ENCODE results near the gene GFOD1.
A peak's percentile ranks its signal among the peaks of the same experiment; 100 is the strongest.
"Not testable (repeated sequence)": the region's sequence is repeated elsewhere in the genome, so short reads cannot be mapped to it uniquely, and the experiment has no call there.

Gene GFOD1

GRCh38 chr6:13511141-13511571 lies 23.8 kb upstream of the GFOD1 start:
- not testable (repeated sequence) for DNase-seq

DNA sequence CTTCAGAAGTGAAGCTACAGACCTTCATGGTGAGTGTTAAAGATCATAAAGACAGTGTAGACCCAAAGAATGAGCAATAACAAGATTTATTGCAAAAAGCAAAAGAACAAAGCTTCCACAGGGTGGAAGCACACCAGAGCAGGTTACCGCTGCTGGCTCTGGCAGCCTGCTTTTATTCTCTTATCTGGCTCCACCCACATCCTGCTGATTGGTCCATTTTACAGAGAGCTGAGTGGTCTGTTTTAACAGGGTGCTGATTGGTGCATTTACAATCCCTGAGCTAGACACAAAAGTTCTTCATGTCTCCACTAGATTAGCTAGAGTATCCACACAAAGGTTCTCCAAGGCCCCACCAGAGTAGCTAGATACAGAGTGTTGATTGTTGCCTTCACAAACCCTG lies 23.0 kb upstream of the GFOD1 start:
- DNase-seq, result not testable (repeated sequence)

DNA sequence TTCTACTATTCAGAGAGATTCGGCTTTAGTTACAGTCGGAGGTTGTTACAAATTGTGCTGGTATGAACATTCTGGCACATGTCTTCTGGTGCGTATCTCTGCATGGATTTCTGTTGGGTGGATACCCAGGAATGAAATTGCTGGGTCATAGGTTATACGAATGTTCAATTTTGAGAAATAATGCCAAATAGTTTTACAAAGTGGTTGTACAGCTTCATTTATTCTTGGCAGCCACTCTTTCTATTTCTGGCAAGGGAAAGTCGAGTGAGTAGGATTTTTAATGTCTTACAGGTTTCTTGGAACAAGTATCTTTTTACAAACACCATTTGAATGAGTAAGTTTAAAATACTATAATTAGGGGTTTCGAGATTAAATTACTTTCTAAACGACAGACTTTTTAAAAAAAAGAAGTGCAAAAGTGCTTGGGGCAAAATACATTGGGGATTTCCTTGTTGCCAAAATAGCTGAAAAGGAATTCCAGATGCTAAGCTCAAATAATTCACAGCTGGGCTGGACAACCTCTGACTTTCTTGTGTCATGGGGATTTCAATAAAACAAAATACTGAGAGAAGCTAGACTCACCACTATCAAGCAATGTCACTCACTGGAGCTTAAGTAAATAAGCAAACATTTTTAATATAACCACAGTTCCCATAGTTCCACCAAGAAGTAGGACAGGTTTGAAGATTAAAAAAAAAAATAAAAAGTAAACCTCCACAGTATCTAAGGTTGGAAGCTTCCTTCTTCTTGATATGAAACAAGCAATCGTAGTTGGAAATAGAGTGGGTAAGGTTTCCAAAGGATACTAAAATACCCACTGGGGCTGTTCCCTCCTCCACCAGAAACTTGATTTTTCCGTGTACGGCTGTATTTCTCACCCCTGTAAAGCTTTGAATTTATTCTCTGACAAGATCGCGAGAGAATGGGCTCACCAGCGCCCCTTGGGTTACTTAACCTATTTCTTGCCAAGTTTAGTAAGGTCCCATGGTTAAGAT lies 21.6 kb upstream of the GFOD1 start:
- DNase-seq, result no peak

- no peak for DNase-seq
These were observed 20.0 kb upstream of the GFOD1 start for GRCh38 chr6:13507306-13507860.

DNA sequence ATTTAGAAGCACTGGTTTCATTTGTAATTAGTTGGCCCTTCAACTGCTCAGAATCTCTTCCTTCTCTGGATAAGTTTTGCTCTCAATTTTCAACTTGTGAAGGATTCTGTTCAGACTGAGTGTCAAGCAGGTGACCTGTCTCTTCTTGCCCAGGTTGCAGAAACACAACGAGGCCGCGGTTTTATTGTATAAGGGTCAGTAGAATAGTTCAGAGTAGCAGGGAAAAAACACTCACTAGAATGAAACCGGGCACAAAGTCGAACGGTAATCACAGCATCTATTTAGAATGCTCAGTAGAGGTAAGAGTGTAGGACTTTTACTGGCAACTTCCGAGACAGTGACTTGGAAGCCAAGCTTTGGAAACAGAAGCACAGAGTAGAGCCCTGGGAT lies 17.9 kb upstream of the GFOD1 start:
- DNase-seq, result no peak

GRCh38 chr6:13504611-13505344 lies 17.4 kb upstream of the GFOD1 start:
- DNase-seq, result no peak

DNA sequence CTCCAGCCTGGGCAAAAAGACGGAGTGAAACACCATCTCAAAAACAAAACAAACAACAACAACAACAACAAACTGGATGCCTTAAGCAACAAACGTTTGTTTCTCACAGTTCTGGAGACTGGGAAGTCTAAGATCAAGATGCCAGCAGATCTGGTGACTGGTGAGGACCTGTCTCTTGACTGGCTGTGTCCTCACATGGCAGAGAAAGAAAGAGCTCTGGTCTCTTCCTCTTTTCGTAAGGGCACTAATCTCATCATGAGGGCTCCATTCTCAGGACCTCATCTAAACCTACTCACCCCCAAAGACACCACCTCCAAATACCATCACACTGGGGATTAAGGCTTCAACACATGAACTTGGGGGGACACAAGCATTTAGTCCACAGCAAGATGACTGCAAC lies 13.5 kb upstream of the GFOD1 start:
- no peak for DNase-seq

DNA sequence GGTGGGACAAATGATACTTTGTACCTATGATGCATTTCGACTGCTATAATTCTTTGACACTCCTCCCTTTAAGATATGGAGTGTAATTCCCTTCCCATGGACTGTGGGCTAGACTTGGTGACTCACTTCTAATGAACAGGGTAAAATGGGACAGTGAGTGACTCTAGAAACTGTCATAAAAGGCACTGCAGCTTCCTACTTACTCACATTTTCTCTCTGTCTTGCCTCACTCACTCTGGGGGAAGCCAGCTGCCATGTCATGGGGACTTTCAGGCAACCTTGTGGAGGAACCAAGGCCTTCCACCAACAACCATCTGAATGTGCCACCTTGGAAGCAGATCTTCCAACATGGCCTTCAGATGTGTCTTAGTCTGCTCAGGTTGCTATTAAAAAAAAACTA lies 12.9 kb upstream of the GFOD1 start:
- DNase-seq, result no peak

DNA sequence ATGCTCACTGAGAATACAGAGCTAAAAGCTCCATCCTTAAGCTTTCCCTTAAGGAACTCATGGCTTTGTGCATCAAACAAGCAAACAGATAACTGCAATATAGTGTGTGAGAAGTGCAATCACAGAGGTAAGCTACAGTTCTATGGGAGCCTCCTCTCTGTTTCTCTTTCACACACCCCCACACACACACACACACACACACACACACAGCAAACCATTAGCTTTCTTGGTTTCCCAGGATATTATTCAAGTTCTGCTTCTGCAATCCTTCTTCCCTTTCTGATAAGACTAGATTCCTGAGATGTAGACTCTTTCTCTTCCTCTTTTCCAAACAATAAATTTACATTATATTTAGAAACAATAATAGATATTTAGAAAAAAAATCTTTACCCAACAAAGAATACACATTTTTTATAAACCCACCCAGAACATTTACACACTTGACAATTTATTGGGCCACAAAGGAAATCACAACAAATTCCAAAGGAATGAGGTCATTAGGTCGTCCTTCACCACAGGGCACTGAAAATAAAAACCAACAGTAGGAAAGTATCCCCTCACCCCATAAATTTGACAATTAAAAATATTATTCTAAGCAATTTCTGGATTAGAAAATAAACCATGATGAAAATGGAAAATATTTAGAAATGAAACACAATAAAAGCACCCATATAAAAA lies 9.3 kb upstream of the GFOD1 start:
- DNase-seq, result no peak

DNA sequence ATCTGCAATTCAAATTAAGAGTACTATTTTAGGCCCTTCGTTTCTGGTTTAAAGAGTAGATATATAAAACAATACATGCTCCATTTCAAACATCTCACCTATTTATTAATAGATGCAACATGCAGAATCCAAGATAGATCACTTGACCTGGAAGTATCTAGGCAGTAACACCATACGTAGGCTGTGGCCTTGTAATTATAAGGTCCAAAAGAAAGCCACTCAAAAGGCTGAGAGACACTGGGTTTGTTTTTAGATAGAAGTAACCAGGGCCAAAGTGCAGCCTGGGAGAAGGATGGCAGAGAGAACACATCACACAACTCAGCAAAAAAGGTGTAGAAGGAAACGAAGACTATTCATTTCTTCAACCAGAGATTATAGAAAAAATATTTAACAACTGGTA lies 8.4 kb upstream of the GFOD1 start:
- no peak for DNase-seq

DNA sequence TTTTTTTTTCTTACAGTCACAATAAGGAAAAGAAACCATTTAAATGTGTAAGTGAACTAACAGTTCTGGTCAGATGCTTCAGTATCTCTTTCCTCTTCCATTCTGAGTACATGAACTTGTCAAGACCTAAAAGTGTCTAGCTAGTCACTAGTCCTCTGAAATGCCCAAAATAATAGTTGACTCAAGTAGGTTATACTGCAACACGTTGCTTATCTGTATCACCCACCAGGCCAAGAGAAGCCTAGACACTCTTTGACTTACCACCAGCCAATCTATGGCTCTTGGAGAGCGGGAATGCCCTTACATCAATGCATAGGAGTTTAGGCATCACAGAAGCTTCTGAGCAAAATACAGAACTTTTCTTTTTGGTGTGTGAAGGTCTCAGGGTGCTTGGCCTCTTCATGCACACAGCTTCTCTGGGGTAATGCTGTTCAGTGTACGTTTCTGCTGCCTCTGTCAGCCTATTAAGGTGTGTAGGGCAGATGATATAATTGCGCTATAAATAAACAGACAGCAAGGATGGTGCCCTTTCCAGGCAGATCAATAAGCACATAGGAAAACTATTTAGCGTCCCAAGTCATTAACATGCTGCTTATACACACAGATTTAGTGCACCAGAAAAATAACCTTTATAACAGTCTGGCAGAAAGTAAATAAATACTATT lies 7.8 kb upstream of the GFOD1 start:
- no peak for DNase-seq

- DNase-seq, result no peak
These were observed 6.7 kb upstream of the GFOD1 start for GRCh38 chr6:13494137-13494536.

GRCh38 chr6:13493147-13493546 lies 5.7 kb upstream of the GFOD1 start:
- DNase-seq, result no peak

DNA sequence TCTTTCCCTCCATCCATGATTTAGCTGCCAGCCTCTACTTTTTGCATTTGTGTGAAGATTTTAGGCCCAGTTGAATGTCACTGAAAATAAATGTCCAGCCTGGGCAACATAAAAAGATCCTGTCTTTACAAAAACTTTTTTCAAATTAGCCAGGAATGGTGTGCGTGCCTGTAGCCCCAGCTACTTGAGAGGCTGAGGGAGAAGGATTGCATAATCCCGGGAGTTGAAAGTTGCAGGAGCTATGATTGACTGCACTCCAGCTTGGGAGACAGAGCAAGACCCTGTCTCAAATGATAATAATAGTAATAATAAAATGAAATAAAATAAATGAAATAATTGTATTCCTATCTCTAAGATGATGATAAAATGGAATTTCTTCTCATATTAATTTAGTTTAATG lies 5.0 kb upstream of the GFOD1 start:
- no peak for DNase-seq

GRCh38 chr6:13491538-13491937 lies 4.1 kb upstream of the GFOD1 start:
- no peak for DNase-seq

GRCh38 chr6:13490402-13490801 lies 3.0 kb upstream of the GFOD1 start:
- no peak for DNase-seq

DNA sequence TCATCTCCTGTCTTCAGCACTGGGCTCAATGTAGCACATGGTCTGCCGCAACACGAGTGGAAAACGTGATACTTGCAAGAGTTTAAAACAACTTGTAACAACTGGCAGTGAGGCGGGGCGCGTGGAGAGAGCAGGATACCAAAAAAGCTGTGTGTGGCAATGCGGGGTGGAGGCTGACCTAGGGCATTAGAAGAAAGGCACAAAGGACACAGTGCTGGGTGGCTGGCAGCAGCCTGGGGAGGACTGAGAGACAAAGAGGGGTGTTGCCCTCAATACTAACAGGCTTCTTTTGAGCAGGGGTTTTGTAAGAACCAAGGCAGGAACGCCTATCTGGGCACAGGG lies 1.5 kb upstream of the GFOD1 start:
- no peak for DNase-seq

DNA sequence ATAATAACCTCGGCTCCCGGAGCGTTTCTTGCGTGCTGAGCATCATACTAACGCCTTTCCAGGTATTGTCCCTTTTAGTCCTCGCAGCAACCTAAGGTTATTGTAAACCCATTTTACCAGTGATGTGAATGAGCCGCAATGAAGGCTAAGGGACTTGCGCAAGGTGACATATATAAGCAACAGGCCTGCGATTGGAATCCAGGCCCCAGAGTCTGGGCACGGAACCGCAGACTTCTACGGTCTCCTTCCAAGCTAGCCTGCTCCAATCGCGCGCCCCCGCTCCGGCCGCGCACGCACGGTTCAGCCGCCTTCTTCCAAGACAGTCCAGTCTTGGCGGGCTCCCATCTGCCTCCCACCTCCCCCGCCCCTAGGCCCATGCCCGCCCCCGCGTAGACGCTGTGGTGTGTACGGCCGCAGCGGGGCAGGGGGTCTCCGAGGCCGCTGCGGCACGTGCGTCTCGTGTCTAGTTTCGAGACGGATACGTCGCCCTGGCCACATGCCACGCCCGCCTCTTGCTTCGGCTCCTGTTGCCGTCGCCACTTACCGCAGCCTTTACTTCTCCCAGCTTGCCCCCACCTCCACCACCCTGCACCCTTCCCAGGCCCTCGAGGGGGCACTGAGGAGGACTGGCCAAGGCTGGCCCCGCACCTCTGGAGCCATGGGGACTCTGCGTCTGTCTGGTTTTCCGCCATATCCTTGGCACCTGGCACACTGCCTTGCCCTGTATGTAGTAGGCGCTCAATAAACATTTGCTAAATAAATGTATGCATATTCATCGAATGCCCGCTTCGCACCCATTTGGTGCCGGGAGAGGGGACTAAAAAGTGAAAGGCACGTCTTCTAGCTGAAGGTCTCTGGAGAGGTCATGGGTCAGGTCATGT lies 855 bp upstream of the GFOD1 start:
- DNase-seq, result no peak

- DNase-seq, result peak; percentile 40
These were observed 700 bp downstream of the GFOD1 start for GRCh38 chr6:13486679-13487121.

GRCh38 chr6:13485923-13486562 lies 1.4 kb downstream of the GFOD1 start:
- no peak for DNase-seq

DNA sequence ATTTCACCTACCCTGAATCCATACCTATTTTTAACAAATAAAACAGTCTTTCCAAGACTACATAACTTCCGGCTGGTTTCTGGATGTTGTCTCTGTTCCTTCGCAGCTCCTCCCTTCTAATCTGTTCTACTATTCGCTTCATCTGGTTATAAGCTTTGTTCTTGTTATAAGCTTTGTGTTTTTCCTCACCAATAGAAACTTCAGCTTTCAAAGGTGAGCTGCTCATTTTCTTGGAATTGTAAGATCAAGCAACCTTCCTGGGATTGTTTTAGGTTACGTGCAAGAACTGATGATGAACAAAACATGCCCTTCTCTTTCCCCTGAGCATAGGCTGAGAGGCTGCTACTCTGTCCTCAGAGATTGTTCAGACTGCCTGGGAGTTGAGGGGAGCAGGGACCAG lies 2.1 kb downstream of the GFOD1 start:
- DNase-seq, result no peak

Measured in activated CD4-positive, alpha-beta T cell treated with anti-CD3 and anti-CD28 coated beads for 1 hour (primary cell).